A549 (cell line): ENCODE measurements around the gene TMIGD3. TPM values are rescaled to one million over a fixed set of nuclear protein-coding genes. Genes with fewer than 3 reads are reported as not detected.
A peak's percentile ranks its signal among the peaks of the same experiment; 100 is the strongest.

Experiments
- ATAC-seq, 2 experiments: fragments of 200-7000 bp in 1 of 2; fragments of >200 bp in 1 of 2; cut with Nextera tagmentation in 1 of 2; cut with Tn5 transposase in 1 of 2; 3 replicates each; pipeline versions ENCODE4 v1.8.0 to v1.9.1; 2018 to 2020; ENCODE audit warnings: mild to moderate bottlenecking in 1 of 2, moderate library complexity in 1 of 2
- CTCF ChIA-PET: fragments of 300-600 bp; sonication (Branson Sonifier 250); formaldehyde crosslinking; extraction: SDS; loops from one replicate; lab custom pipeline; 2021; ENCODE audit warnings: antibody characterized with exemption, inconsistent platforms; lab: Yijun Ruan, JAX
- POLR2A ChIA-PET: fragments of 350-600 bp; formaldehyde crosslinking; extraction: SDS; loops from one replicate; lab custom pipeline; 2021; ENCODE audit warnings: antibody characterized with exemption, inconsistent platforms; lab: Yijun Ruan, JAX
- DNase-seq, 2 experiments: peaks; one replicate each; pipeline versions ENCODE4 v3.0.0 to v3.0.0-alpha.2; 2011 to 2016; ENCODE audit warnings: low read depth in 1 of 2, low spot score in 1 of 2
- FAIRE-seq: peaks from 2 replicates; lab custom pipeline; 2011; peaks lifted over from hg19 to GRCh38; lab: Jason Lieb, UNC
- H3K27ac ChIP-seq, 2 experiments: fragments of >200 bp; sonication (Bioruptor Twin); formaldehyde crosslinking; 3 replicates each; pipeline ENCODE4 v1.5.1; 2016 to 2017
- H3K4me1 ChIP-seq: fragments of >200 bp; sonication (Bioruptor Twin); formaldehyde crosslinking; 3 replicates; pipeline ENCODE4 v1.6.1; 2016
- H3K4me2 ChIP-seq: fragments of >200 bp; sonication (Bioruptor Twin); formaldehyde crosslinking; 3 replicates; pipeline ENCODE4 v1.6.1; 2016
- H3K4me3 ChIP-seq: fragments of >200 bp; sonication (Bioruptor Twin); formaldehyde crosslinking; 3 replicates; pipeline ENCODE4 v1.5.1; 2016
- H3K9me3 ChIP-seq: fragments of >200 bp; sonication (Bioruptor Twin); formaldehyde crosslinking; 3 replicates; pipeline ENCODE4 v1.6.1; 2016
- BHLHE40 ChIP-seq: IDR thresholded peaks from 2 replicates; pipeline ENCODE4 v1.6.1; 2012; ENCODE audit warnings: low read depth, low read length, inconsistent platforms
- CEBPB ChIP-seq, 2 experiments: fragments of >200 bp in 1 of 2; sonication (Bioruptor Twin) in 1 of 2; formaldehyde crosslinking in 1 of 2; IDR thresholded peaks; 2 replicates each; pipeline ENCODE4 v1.6.1; 2012 to 2016
- CHD4 ChIP-seq: fragments of 200-600 bp; sonication (generic); IDR thresholded peaks from 2 replicates; pipeline ENCODE4 v1.6.1; 2016; ENCODE audit warnings: antibody characterized with exemption, mild to moderate bottlenecking, borderline replicate concordance
- ESRRA ChIP-seq: fragments of 150-350 bp; IDR thresholded peaks from 2 replicates; pipeline ENCODE4 v1.6.1; 2014; ENCODE audit warnings: mild to moderate bottlenecking, low read length, borderline replicate concordance
- FOSB ChIP-seq: fragments of 250-450 bp; sonication (Bioruptor Pico); IDR thresholded peaks from 2 replicates; pipeline ENCODE4 v1.5.0; 2020; ENCODE audit warnings: mild to moderate bottlenecking, moderate library complexity
- GATA3 ChIP-seq: IDR thresholded peaks from 2 replicates; pipeline ENCODE4 v1.6.1; 2012; ENCODE audit warnings: borderline replicate concordance
- HDAC2 ChIP-seq: fragments of 200-600 bp; sonication (generic); IDR thresholded peaks from 2 replicates; pipeline ENCODE4 v1.6.1; 2016
- HOXB5 ChIP-seq: fragments of 250-450 bp; sonication (Bioruptor Pico); IDR thresholded peaks from 2 replicates; pipeline ENCODE4 v1.5.0; 2020; ENCODE audit warnings: mild to moderate bottlenecking, moderate library complexity
- JUN ChIP-seq, 2 experiments: fragments of >200 bp; sonication (Bioruptor Twin); formaldehyde crosslinking; IDR thresholded peaks; 2 replicates in 1 of 2; 3 replicates in 1 of 2; pipeline ENCODE4 v1.6.1; 2016 to 2017
- JUNB ChIP-seq: fragments of >200 bp; sonication (Bioruptor Twin); formaldehyde crosslinking; IDR thresholded peaks from 2 replicates; pipeline ENCODE4 v1.6.1; 2016
- KDM5A ChIP-seq: fragments of 200-600 bp; sonication (generic); IDR thresholded peaks from 2 replicates; pipeline ENCODE4 v1.6.1; 2016; ENCODE audit warnings: antibody characterized with exemption, mild to moderate bottlenecking
- NFE2L2 ChIP-seq: fragments of 150-350 bp; conservative IDR thresholded peaks from 2 replicates; pipeline ENCODE4 v1.6.1; 2014; ENCODE audit warnings: low read length
- NR3C1 ChIP-seq: fragments of >200 bp; sonication (Bioruptor Twin); formaldehyde crosslinking; IDR thresholded peaks from 3 replicates; pipeline ENCODE4 v1.6.1; 2017
- POLR2A ChIP-seq: IDR thresholded peaks from 2 replicates; pipeline ENCODE4 v1.6.1; 2012; ENCODE audit warnings: mild to moderate bottlenecking, low read length
- POLR2AphosphoS2 ChIP-seq: conservative IDR thresholded peaks from 2 replicates; pipeline ENCODE4 v1.6.1; 2012; ENCODE audit warnings: low read length, improper control_type of control experiment, inconsistent platforms
- RARB ChIP-seq: fragments of 250-450 bp; sonication (Bioruptor Pico); IDR thresholded peaks from 2 replicates; pipeline ENCODE4 v1.8.0; 2021; ENCODE audit warnings: mild to moderate bottlenecking, moderate library complexity
- RFX5 ChIP-seq: fragments of 450-650 bp; IDR thresholded peaks from 2 replicates; pipeline ENCODE4 v1.7.1; 2014; ENCODE audit warnings: antibody characterized with exemption, mild to moderate bottlenecking, moderate library complexity
- RNF2 ChIP-seq: fragments of 200-600 bp; sonication (generic); IDR thresholded peaks from 2 replicates; pipeline ENCODE4 v1.6.1; 2016; ENCODE audit warnings: low read depth, mild to moderate bottlenecking, antibody characterized with exemption, moderate library complexity, borderline replicate concordance
- SREBF2 ChIP-seq: fragments of 450-650 bp; IDR thresholded peaks from 2 replicates; pipeline ENCODE4 v1.6.1; 2014; ENCODE audit warnings: mild to moderate bottlenecking, moderate library complexity
- TFCP2L1 ChIP-seq: fragments of 250-450 bp; sonication (Bioruptor Pico); IDR thresholded peaks from 2 replicates; pipeline ENCODE4 v1.5.0; 2021; ENCODE audit warnings: mild to moderate bottlenecking
- ZC3H11A ChIP-seq: fragments of 450-650 bp; IDR thresholded peaks from 2 replicates; pipeline ENCODE4 v1.6.1; 2014; ENCODE audit warnings: antibody characterized with exemption, mild to moderate bottlenecking
- ZNF302 ChIP-seq: fragments of 250-450 bp; sonication (Bioruptor Pico); IDR thresholded peaks from 2 replicates; pipeline ENCODE4 v1.9.0; 2021; ENCODE audit warnings: inconsistent platforms, mild to moderate bottlenecking, moderate library complexity
- ZSCAN20 ChIP-seq: fragments of 250-450 bp; sonication (Bioruptor Pico); IDR thresholded peaks from 2 replicates; pipeline ENCODE4 v1.8.0; 2022; ENCODE audit warnings: mild to moderate bottlenecking, moderate library complexity
- WGBS: methylation state at CpG from one replicate; pipeline ENCODE4 v1.1.6; 2017; ENCODE audit errors: missing lambda C conversion rate; 5-methylcytosine and 5-hydroxymethylcytosine counted together
- polyA plus RNA-seq, 4 experiments: library from polyadenylated mRNA; depleted of rRNA in 3 of 4; stranded (reverse); fragments of >200 nt; fragmentation: RNase III in 1 of 4; extraction: RNeasy Plus Mini Kit Qiagen cat#74134 plus additional on column Dnase treatment in 1 of 4; gene quantifications; 2 replicates in 3 of 4; 3 replicates in 1 of 4; pipeline ENCODE4 v1.2.3, GENCODE V29; 2011 to 2017
- TF ChIP-seq, protein P1 (sequence below): fragments of 150-350 bp; IDR thresholded peaks from 2 replicates; pipeline ENCODE4 v1.6.1; 2014; ENCODE audit warnings: low read depth, mild to moderate bottlenecking, low read length
- TF ChIP-seq, protein P2 (sequence below): fragments of 200-600 bp; sonication (generic); IDR thresholded peaks from 2 replicates; pipeline ENCODE4 v1.6.1; 2016; ENCODE audit warnings: antibody characterized with exemption, mild to moderate bottlenecking, moderate library complexity
- TF ChIP-seq, protein P3 (sequence below): IDR thresholded peaks from 2 replicates; pipeline ENCODE4 v1.6.1; 2012; ENCODE audit warnings: low read depth, borderline replicate concordance
- TF ChIP-seq, protein P4 (sequence below): fragments of 450-650 bp; IDR thresholded peaks from 2 replicates; pipeline ENCODE4 v1.6.1; 2014; ENCODE audit warnings: antibody characterized with exemption
- TF ChIP-seq, protein P5 (sequence below): IDR thresholded peaks from 2 replicates; pipeline ENCODE4 v1.6.1; 2012

Gene TMIGD3
- polyA plus RNA-seq, 2 of the 4 experiments (the other 2 are of a cell fraction) = not detected

DNA sequence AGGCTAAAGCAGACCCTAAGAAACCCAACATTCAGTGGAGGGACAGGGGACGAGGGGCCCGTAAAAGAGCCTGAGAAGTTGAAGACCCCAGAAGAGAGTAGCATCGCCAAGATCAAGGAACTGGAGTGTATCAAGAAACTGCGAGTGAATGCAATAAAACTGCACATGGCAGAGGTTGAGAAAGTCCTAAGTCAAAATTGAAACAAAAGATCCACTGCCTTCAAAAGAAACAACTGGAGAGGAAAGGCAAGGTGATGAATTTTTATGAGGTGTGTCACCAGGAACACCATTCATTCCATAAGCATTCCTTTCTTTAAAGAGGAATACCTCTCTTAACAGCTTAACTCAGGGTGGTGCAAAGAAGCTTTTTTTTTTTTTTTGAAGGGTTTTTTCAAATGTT lies 38.3 kb upstream of the TMIGD3 start:
- Histone ChIP-seq H3K9me3 (no peaks in the 10 kb centered on the region), H3K27ac (peak overlapping the region in 1 of 2 experiments; percentile 58; a peak in 2 of 6 replicates), H3K4me3 (no peak overlapping the region), H3K4me2 (peak overlapping the region; percentile 48; the same call in 2 of the 3 replicates), H3K4me1 (peaks cover 17% of the 10 kb centered on the region; the same call in 2 of the 3 replicates)
- ATAC-seq = peak; percentile 34 to 56; a peak in 4 of 6 replicates
- no peak for DNase-seq
- WGBS = 23% methylated on average over 4 of the region's 4 CpGs
- no peak for FAIRE-seq
- POLR2A ChIA-PET = interaction anchor here (0.5 to 1.3 kb wide), 3 partner anchors 11 to 197 kb away, joined by 3 read pairs; partner anchors contain the start of gene INKA2
- CTCF ChIA-PET = interaction anchor here (0.6 kb wide), 1 partner anchor 10 kb away, joined by 3 read pairs; no protein-coding TSS in a partner anchor
- TF ChIP-seq HOXB5 (CRISPR knock-in tag) = no peak
- TF ChIP-seq NR3C1 = no peak
- TF ChIP-seq, protein P1, sequence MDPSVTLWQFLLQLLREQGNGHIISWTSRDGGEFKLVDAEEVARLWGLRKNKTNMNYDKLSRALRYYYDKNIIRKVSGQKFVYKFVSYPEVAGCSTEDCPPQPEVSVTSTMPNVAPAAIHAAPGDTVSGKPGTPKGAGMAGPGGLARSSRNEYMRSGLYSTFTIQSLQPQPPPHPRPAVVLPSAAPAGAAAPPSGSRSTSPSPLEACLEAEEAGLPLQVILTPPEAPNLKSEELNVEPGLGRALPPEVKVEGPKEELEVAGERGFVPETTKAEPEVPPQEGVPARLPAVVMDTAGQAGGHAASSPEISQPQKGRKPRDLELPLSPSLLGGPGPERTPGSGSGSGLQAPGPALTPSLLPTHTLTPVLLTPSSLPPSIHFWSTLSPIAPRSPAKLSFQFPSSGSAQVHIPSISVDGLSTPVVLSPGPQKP = no peak
- TF ChIP-seq SREBF2 = no peak
- TF ChIP-seq, protein P2, sequence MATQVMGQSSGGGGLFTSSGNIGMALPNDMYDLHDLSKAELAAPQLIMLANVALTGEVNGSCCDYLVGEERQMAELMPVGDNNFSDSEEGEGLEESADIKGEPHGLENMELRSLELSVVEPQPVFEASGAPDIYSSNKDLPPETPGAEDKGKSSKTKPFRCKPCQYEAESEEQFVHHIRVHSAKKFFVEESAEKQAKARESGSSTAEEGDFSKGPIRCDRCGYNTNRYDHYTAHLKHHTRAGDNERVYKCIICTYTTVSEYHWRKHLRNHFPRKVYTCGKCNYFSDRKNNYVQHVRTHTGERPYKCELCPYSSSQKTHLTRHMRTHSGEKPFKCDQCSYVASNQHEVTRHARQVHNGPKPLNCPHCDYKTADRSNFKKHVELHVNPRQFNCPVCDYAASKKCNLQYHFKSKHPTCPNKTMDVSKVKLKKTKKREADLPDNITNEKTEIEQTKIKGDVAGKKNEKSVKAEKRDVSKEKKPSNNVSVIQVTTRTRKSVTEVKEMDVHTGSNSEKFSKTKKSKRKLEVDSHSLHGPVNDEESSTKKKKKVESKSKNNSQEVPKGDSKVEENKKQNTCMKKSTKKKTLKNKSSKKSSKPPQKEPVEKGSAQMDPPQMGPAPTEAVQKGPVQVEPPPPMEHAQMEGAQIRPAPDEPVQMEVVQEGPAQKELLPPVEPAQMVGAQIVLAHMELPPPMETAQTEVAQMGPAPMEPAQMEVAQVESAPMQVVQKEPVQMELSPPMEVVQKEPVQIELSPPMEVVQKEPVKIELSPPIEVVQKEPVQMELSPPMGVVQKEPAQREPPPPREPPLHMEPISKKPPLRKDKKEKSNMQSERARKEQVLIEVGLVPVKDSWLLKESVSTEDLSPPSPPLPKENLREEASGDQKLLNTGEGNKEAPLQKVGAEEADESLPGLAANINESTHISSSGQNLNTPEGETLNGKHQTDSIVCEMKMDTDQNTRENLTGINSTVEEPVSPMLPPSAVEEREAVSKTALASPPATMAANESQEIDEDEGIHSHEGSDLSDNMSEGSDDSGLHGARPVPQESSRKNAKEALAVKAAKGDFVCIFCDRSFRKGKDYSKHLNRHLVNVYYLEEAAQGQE = no peak
- TF ChIP-seq, protein P3, sequence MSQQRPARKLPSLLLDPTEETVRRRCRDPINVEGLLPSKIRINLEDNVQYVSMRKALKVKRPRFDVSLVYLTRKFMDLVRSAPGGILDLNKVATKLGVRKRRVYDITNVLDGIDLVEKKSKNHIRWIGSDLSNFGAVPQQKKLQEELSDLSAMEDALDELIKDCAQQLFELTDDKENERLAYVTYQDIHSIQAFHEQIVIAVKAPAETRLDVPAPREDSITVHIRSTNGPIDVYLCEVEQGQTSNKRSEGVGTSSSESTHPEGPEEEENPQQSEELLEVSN = no peak
- no peak for TF ChIP-seq BHLHE40
- no peak for TF ChIP-seq JUN (IDR thresholded peaks at IDR 0.05)
- no peak for TF ChIP-seq JUNB
- TF ChIP-seq, protein P4, sequence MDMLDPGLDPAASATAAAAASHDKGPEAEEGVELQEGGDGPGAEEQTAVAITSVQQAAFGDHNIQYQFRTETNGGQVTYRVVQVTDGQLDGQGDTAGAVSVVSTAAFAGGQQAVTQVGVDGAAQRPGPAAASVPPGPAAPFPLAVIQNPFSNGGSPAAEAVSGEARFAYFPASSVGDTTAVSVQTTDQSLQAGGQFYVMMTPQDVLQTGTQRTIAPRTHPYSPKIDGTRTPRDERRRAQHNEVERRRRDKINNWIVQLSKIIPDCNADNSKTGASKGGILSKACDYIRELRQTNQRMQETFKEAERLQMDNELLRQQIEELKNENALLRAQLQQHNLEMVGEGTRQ = no peak
- TF ChIP-seq RNF2 = no peak
- no peak for TF ChIP-seq CHD4
- no peak for TF ChIP-seq RARB (CRISPR knock-in tag)
- TF ChIP-seq GATA3 = no peak
- no peak for TF ChIP-seq FOSB (CRISPR knock-in tag)
- TF ChIP-seq, protein P5, sequence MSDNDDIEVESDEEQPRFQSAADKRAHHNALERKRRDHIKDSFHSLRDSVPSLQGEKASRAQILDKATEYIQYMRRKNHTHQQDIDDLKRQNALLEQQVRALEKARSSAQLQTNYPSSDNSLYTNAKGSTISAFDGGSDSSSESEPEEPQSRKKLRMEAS = no peak
- no peak for TF ChIP-seq CEBPB (IDR thresholded peaks at IDR 0.05)
- TF ChIP-seq ZSCAN20 (CRISPR knock-in tag) = no peak
- TF ChIP-seq KDM5A = no peak
- TF ChIP-seq POLR2AphosphoS2 = no peak

DNA sequence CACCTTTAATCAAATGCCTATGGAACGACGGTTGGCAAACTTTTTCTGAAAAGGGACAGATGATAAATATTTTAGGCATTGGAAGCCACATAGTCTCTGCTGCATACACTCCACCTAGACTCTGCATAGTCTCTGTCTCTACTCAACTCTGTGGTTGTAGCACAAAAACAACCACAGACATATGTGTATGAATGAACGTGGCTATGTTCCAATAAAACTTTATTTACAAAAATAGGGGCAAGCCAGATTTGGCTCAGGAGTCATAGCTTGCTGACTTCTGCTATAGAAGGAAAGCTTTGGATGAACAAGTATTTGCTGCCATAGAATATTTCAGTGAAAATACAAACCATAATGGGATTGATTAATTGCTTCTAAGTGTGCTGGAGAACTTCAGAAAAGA lies 37.5 kb upstream of the TMIGD3 start:
- 73% methylated on average over 3 of the region's 3 CpGs for WGBS
- FAIRE-seq (no peak), DNase-seq (no peak), ATAC-seq (no peak)
- ChIA-PET POLR2A (interaction anchor here (1.3 kb wide), 1 partner anchor 198 kb away, joined by 3 read pairs; the partner anchor contains the start of gene INKA2), CTCF (interaction anchor here (2.0 kb wide), 1 partner anchor 32 kb away, joined by 7 read pairs; no protein-coding TSS in a partner anchor)
- Histone ChIP-seq H3K27ac (no peak overlapping the region), H3K4me1 (peaks cover 17% of the 10 kb centered on the region; the same call in 2 of the 3 replicates), H3K4me3 (no peak overlapping the region), H3K9me3 (no peaks in the 10 kb centered on the region), H3K4me2 (no peak overlapping the region)
- TF ChIP-seq NR3C1 (no peak), TFCP2L1 (CRISPR knock-in tag) (no peak), ESRRA (no peak), RFX5 (no peak), ZC3H11A (no peak), HDAC2 (no peak), NFE2L2 (no peak), RNF2 (no peak), ZNF302 (no peak), HOXB5 (CRISPR knock-in tag) (no peak), FOSB (CRISPR knock-in tag) (no peak), POLR2A (no peak), BHLHE40 (no peak)
- TF ChIP-seq, protein P2 = no peak
